Esophagus muscularis mucosa (tissue), 4 donors: Measurements from ENCODE around the gene ESRRG. TPM values are rescaled to one million over a fixed set of nuclear protein-coding genes. Genes with fewer than 3 reads are reported as not detected.

Experiments used
- DNase-seq: peaks from one replicate; pipeline ENCODE4 v3.0.0-alpha.2; 2017; ENCODE audit errors: extremely low spot score
- H3K27ac ChIP-seq, 4 donors: fragments of 200-600 bp; sonication (generic); replicated peaks in 1 of 4; 1 replicate in 3 of 4; 2 replicates in 1 of 4; pipeline ENCODE4 v1.5.1; 2016 to 2019; ENCODE audit warnings: mild to moderate bottlenecking in 1 of 4
- H3K27me3 ChIP-seq, 4 donors: fragments of 200-600 bp; sonication (generic); one replicate each; pipeline versions ENCODE4 v1.5.1 to v1.6.0; 2016 to 2019
- H3K36me3 ChIP-seq, 4 donors: fragments of 200-600 bp; sonication (generic); one replicate each; pipeline ENCODE4 v1.5.1; 2016 to 2019
- H3K4me1 ChIP-seq, 4 donors: fragments of 200-600 bp; sonication (generic); one replicate each; pipeline ENCODE4 v1.5.1; 2016 to 2019
- H3K4me3 ChIP-seq, 4 donors: fragments of 200-600 bp; sonication (generic); 1 replicate in 2 of 4; 2 replicates in 2 of 4; pipeline ENCODE4 v1.5.1; 2016 to 2019; ENCODE audit warnings: mild to moderate bottlenecking in 4 of 4, moderate library complexity in 1 of 4
- H3K9me3 ChIP-seq, 4 donors: fragments of 200-600 bp; sonication (generic); 1 replicate in 3 of 4; 2 replicates in 1 of 4; pipeline ENCODE4 v1.5.1; 2016 to 2019
- CTCF ChIP-seq, 3 experiments: fragments of 200-600 bp in 2 of 3; fragments of 450-650 bp in 1 of 3; sonication (generic) in 2 of 3; IDR thresholded peaks; one replicate each; pipeline ENCODE4 v1.5.1; 2017 to 2019; ENCODE audit warnings: antibody characterized with exemption in 3 of 3, mild to moderate bottlenecking in 2 of 3, moderate library complexity in 1 of 3
- EP300 ChIP-seq: sonication (generic); formaldehyde crosslinking; IDR thresholded peaks from one replicate; pipeline ENCODE4 v1.6.1; 2017; ENCODE audit warnings: antibody characterized with exemption
- POLR2A ChIP-seq: fragments of 450-650 bp; IDR thresholded peaks from one replicate; pipeline ENCODE4 v1.6.1; 2017; ENCODE audit warnings: antibody characterized with exemption, moderate library complexity, mild to moderate bottlenecking, low read depth
- POLR2AphosphoS5 ChIP-seq, 2 donors: sonication (generic); formaldehyde crosslinking; IDR thresholded peaks; one replicate each; pipeline ENCODE4 v1.6.1; 2017; ENCODE audit warnings: antibody characterized with exemption in 2 of 2
- WGBS: methylation state at CpG from one replicate; pipeline ENCODE4 v1.1.5; 2018; 5-methylcytosine and 5-hydroxymethylcytosine counted together
- intact Hi-C: fragments of 100-400 bp; cut with DNase I; formaldehyde crosslinking; loops from one replicate; pipeline ENCODE4 v1.15.1; 2023
- total RNA-seq, 4 donors: library from RNA; depleted of rRNA; stranded (reverse); fragments of >200 nt; gene quantifications; one replicate each; pipeline versions ENCODE4 v1.1.0 to v1.2.1, GENCODE V29; 2016

ESRRG gene
- total RNA-seq, 4 donors from 2014 or later, result 3.4 to 7.8 (median 5.7) TPM

GRCh38 chr1:216462066-216462775, 261.0 kb downstream of the ESRRG start:
- peaks cover 0 to 14% (median 4%) of the 10 kb centered on the region in 4 donors for H3K4me1 ChIP-seq
- H3K27ac ChIP-seq, result no peak overlapping the region
- no peak overlapping the region for H3K4me3 ChIP-seq
- no peaks in the 10 kb centered on the region for H3K27me3 ChIP-seq
- WGBS, result 23% methylated on average over 3 of the region's 3 CpGs
- H3K36me3 ChIP-seq, result no peaks in the 10 kb centered on the region
- TF ChIP-seq CTCF (IDR thresholded peaks at IDR 0.05) (no peak), POLR2A (no peak)
- DNase-seq, result no peak
- intact Hi-C loops, result no loop called here
- H3K9me3 ChIP-seq, result no peaks in the 10 kb centered on the region

GRCh38 chr1:216461466-216461865, 261.8 kb downstream of the ESRRG start:
- no peak for DNase-seq
- Histone ChIP-seq H3K36me3 (no peaks in the 10 kb centered on the region), H3K4me3 (no peak overlapping the region), H3K27me3 (no peaks in the 10 kb centered on the region), H3K27ac (no peak overlapping the region), H3K4me1 (peaks cover 0 to 14% (median 4%) of the 10 kb centered on the region in 4 donors), H3K9me3 (no peaks in the 10 kb centered on the region)
- TF ChIP-seq POLR2AphosphoS5 (IDR thresholded peaks at IDR 0.05) (no peak), POLR2A (no peak), CTCF (IDR thresholded peaks at IDR 0.05) (no peak), EP300 (no peak)
- intact Hi-C loops, result no loop called here

- no peak for DNase-seq
- intact Hi-C loops, result no loop called here
- no peak overlapping the region for H3K4me3 ChIP-seq
- H3K9me3 ChIP-seq, result no peaks in the 10 kb centered on the region
- TF ChIP-seq EP300 (no peak), CTCF (IDR thresholded peaks at IDR 0.05) (no peak), POLR2A (no peak), POLR2AphosphoS5 (IDR thresholded peaks at IDR 0.05) (no peak)
- H3K36me3 ChIP-seq, result no peaks in the 10 kb centered on the region
- peaks cover 0 to 14% (median 4%) of the 10 kb centered on the region in 4 donors for H3K4me1 ChIP-seq
- no peak overlapping the region for H3K27ac ChIP-seq
- H3K27me3 ChIP-seq, result no peaks in the 10 kb centered on the region
- WGBS, result 87% methylated on average over 3 of the region's 3 CpGs
Measured at GRCh38 chr1:216459651-216460207, 263.5 kb downstream of the ESRRG start.

GRCh38 chr1:216458812-216459211, 264.4 kb downstream of the ESRRG start:
- no peaks in the 10 kb centered on the region for H3K9me3 ChIP-seq
- no peaks in the 10 kb centered on the region for H3K27me3 ChIP-seq
- H3K4me3 ChIP-seq, result no peak overlapping the region
- H3K4me1 ChIP-seq, result peaks cover 0 to 14% (median 4%) of the 10 kb centered on the region in 4 donors
- TF ChIP-seq CTCF (IDR thresholded peaks at IDR 0.05) (no peak), POLR2A (no peak), POLR2AphosphoS5 (IDR thresholded peaks at IDR 0.05) (no peak), EP300 (no peak)
- no peak overlapping the region for H3K27ac ChIP-seq
- no peaks in the 10 kb centered on the region for H3K36me3 ChIP-seq
- intact Hi-C loops, result no loop called here
- no peak for DNase-seq

- Histone ChIP-seq H3K36me3 (no peaks in the 10 kb centered on the region), H3K4me3 (no peak overlapping the region), H3K9me3 (no peaks in the 10 kb centered on the region), H3K27ac (no peak overlapping the region), H3K4me1 (peaks cover 0 to 9% (median 4%) of the 10 kb centered on the region in 4 donors), H3K27me3 (no peaks in the 10 kb centered on the region)
- DNase-seq, result no peak
- intact Hi-C loops, result no loop called here
- TF ChIP-seq CTCF (IDR thresholded peaks at IDR 0.05), result no peak
- TF ChIP-seq EP300, result no peak
Measured at GRCh38 chr1:216457356-216457755, 265.9 kb downstream of the ESRRG start.
